ENCODE data around the gene KCNMA1. TPM values are rescaled to one million over a fixed set of nuclear protein-coding genes. Genes with fewer than 3 reads are reported as not detected.

KCNMA1 gene
- polyA plus RNA-seq, 1 of the 3 experiments (the other 2 are of a cell fraction) = 107 TPM

DNA sequence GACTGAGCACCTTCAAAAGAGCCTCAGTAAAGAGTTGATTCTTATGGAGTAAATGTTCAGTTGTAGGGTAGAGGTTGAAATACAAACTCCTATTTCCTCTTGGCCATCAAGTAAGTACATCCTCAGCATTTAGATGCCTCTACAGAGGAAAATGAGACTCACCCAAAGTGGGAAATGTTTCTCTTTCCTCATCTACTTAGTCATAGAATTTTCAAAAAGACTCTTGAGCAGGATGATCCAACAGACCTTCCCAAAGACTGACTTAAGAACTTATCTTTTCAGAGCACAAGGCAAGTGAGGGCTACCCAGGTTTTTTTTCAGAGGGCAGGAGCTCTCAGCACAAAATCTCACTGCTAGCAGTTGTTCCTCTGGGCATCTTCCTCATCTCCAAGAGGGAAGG is 449.1 kb downstream of the KCNMA1 start:
- Histone ChIP-seq H3F3A (replicated peaks; ENCODE audit: insufficient read depth) (peaks cover 13% of the 10 kb centered on the region), H3K4me1 (ENCODE audit: control insufficient read depth in 1 of 2, insufficient read depth in 2 of 2, low read depth in 1 of 2, low read length in 1 of 2) (peaks cover 12 to 23% of the 10 kb centered on the region in 2 experiments; a peak in 3 of 4 replicates), H3K9me3 (no peaks in the 10 kb centered on the region), H3K27ac (ENCODE audit: low read depth in 2 of 2, low read length in 1 of 2) (peak overlapping the region in 1 of 2 experiments; percentile 60; a peak in 3 of 4 replicates), H3K4me2 (peak overlapping the region; percentile 64; the same call in 1 of the 2 replicates), H3K79me2 (ENCODE audit: insufficient read depth) (no peaks in the 10 kb centered on the region), H3K36me3 (replicated peaks in 1 of 2; ENCODE audit: control insufficient read depth in 1 of 2, insufficient read depth in 2 of 2, low read length in 1 of 2) (no peaks in the 10 kb centered on the region), H3K27me3 (ENCODE audit: insufficient read depth) (no peaks in the 10 kb centered on the region), H3K9ac (no peak overlapping the region), H2AFZ (ENCODE audit: low read depth) (peak overlapping the region; percentile 64; the same call in 1 of the 2 replicates), H3K9me2 (no peaks in the 10 kb centered on the region), H3K4me3 (ENCODE audit: low read depth in 2 of 2, low read length in 1 of 2) (no peak overlapping the region), H4K20me1 (ENCODE audit: insufficient read depth) (no peaks in the 10 kb centered on the region)
- ChIA-PET POLR2A (no interaction called here), CTCF (interaction anchor here (1.1 to 3.9 kb wide), 3 partner anchors 15 to 453 kb away, joined by 3 to 38 read pairs (median 8); no protein-coding TSS in a partner anchor)
- DNase-seq = no peak
- TF ChIP-seq JUND (IDR thresholded peaks at IDR 0.05) = no peak
- no peak for TF ChIP-seq RCOR1 (IDR thresholded peaks at IDR 0.05; ENCODE audit: low read length)
- TF ChIP-seq, protein P1, sequence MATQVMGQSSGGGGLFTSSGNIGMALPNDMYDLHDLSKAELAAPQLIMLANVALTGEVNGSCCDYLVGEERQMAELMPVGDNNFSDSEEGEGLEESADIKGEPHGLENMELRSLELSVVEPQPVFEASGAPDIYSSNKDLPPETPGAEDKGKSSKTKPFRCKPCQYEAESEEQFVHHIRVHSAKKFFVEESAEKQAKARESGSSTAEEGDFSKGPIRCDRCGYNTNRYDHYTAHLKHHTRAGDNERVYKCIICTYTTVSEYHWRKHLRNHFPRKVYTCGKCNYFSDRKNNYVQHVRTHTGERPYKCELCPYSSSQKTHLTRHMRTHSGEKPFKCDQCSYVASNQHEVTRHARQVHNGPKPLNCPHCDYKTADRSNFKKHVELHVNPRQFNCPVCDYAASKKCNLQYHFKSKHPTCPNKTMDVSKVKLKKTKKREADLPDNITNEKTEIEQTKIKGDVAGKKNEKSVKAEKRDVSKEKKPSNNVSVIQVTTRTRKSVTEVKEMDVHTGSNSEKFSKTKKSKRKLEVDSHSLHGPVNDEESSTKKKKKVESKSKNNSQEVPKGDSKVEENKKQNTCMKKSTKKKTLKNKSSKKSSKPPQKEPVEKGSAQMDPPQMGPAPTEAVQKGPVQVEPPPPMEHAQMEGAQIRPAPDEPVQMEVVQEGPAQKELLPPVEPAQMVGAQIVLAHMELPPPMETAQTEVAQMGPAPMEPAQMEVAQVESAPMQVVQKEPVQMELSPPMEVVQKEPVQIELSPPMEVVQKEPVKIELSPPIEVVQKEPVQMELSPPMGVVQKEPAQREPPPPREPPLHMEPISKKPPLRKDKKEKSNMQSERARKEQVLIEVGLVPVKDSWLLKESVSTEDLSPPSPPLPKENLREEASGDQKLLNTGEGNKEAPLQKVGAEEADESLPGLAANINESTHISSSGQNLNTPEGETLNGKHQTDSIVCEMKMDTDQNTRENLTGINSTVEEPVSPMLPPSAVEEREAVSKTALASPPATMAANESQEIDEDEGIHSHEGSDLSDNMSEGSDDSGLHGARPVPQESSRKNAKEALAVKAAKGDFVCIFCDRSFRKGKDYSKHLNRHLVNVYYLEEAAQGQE (IDR thresholded peaks at IDR 0.05; ENCODE audit: low read depth, low read length) = no peak
- TF ChIP-seq, protein P2, sequence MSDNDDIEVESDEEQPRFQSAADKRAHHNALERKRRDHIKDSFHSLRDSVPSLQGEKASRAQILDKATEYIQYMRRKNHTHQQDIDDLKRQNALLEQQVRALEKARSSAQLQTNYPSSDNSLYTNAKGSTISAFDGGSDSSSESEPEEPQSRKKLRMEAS (IDR thresholded peaks at IDR 0.05; ENCODE audit: low read depth) = no peak
- TF ChIP-seq RFX5 (IDR thresholded peaks at IDR 0.05; ENCODE audit: low read length) = no peak
- TF ChIP-seq GATA2 (CRISPR knock-in tag; IDR thresholded peaks at IDR 0.05) = no peak
- TF ChIP-seq EP300 (IDR thresholded peaks at IDR 0.05; ENCODE audit: borderline replicate concordance in 1 of 2, low read depth in 1 of 2, low read length in 1 of 2) = no peak
- TF ChIP-seq, protein P3, sequence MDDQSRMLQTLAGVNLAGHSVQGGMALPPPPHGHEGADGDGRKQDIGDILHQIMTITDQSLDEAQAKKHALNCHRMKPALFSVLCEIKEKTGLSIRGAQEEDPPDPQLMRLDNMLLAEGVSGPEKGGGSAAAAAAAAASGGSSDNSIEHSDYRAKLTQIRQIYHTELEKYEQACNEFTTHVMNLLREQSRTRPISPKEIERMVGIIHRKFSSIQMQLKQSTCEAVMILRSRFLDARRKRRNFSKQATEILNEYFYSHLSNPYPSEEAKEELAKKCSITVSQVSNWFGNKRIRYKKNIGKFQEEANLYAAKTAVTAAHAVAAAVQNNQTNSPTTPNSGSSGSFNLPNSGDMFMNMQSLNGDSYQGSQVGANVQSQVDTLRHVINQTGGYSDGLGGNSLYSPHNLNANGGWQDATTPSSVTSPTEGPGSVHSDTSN (IDR thresholded peaks at IDR 0.05) = no peak
- TF ChIP-seq RAD21 (IDR thresholded peaks at IDR 0.05; ENCODE audit: low read length) = no peak
- no peak for TF ChIP-seq SIN3A (IDR thresholded peaks at IDR 0.05; ENCODE audit: borderline replicate concordance, low read depth, low read length)

DNA sequence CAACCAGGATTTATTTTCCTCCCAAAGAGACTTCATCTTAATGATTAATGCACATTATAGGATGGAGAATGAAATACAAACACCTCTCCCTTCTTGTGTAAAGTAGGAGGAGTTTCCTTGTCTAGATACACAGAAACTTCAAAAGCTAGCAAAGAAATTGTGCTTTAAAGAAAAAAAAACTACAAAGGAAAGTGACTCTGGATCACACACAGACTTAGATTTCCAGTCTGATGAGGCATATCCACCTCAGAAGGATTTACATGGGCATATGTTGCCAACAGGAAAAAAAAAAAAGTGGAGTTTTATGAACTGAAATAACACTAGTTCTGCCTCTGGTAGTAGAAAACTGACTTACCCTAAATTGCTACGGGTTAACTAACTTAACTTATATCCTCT is 449.6 kb downstream of the KCNMA1 start:
- Histone ChIP-seq H3K4me3 (ENCODE audit: low read depth in 2 of 2, low read length in 1 of 2) (no peak overlapping the region), H3K9me3 (no peaks in the 10 kb centered on the region), H3K27me3 (ENCODE audit: insufficient read depth) (no peaks in the 10 kb centered on the region), H3K9ac (no peak overlapping the region; the same call in 1 of the 2 replicates), H3F3A (replicated peaks; ENCODE audit: insufficient read depth) (peaks cover 13% of the 10 kb centered on the region), H3K9me2 (no peaks in the 10 kb centered on the region), H3K4me2 (peak overlapping the region; percentile 64), H3K79me2 (ENCODE audit: insufficient read depth) (no peaks in the 10 kb centered on the region), H3K36me3 (replicated peaks in 1 of 2; ENCODE audit: control insufficient read depth in 1 of 2, insufficient read depth in 2 of 2, low read length in 1 of 2) (no peaks in the 10 kb centered on the region), H2AFZ (ENCODE audit: low read depth) (0 out of 2 replicates have a peak overlapping the region, but pooled peaks have one; percentile 38), H3K27ac (ENCODE audit: low read depth in 2 of 2, low read length in 1 of 2) (peak overlapping the region; percentile 39 to 60; a peak in 3 of 4 replicates), H3K4me1 (ENCODE audit: control insufficient read depth in 1 of 2, insufficient read depth in 2 of 2, low read depth in 1 of 2, low read length in 1 of 2) (peaks cover 12 to 26% of the 10 kb centered on the region in 2 experiments), H4K20me1 (ENCODE audit: insufficient read depth) (no peaks in the 10 kb centered on the region)
- WGBS (ENCODE audit: low lambda C conversion rate) = 85% methylated on average over 1 of the region's 1 CpG
- CTCF ChIA-PET = interaction anchor here (0.9 to 3.9 kb wide), 6 partner anchors 14 to 454 kb away, joined by 3 to 38 read pairs (median 4); partner anchors contain the start of gene KCNMA1
- DNase-seq = no peak
- POLR2A ChIA-PET = no interaction called here
- TF ChIP-seq, protein P3 (IDR thresholded peaks at IDR 0.05) = no peak
- no peak for TF ChIP-seq YY1 (IDR thresholded peaks at IDR 0.05; ENCODE audit: low read depth)
- TF ChIP-seq EZH2phosphoT487 (IDR thresholded peaks at IDR 0.05; ENCODE audit: borderline replicate concordance, low read depth) = no peak
- no peak for TF ChIP-seq POLR2AphosphoS5 (IDR thresholded peaks at IDR 0.05; ENCODE audit: low read depth, low read length)
- no peak for TF ChIP-seq GABPA (IDR thresholded peaks at IDR 0.05; ENCODE audit: low read depth)
- TF ChIP-seq ELF1 (IDR thresholded peaks at IDR 0.05) = no peak
- no peak for TF ChIP-seq NRF1 (IDR thresholded peaks at IDR 0.05; ENCODE audit: low read depth, low read length)
- TF ChIP-seq NFIC (IDR thresholded peaks at IDR 0.05; ENCODE audit: borderline replicate concordance) = no peak

Data from SK-N-SH (cell line).